Astrocyte (in vitro differentiated cells and primary cell): Measurements from ENCODE around the gene SPRED2. TPM values are rescaled to one million over a fixed set of nuclear protein-coding genes. Genes with fewer than 3 reads are reported as not detected.

ENCODE experiments used
- DNase-seq: peaks from one replicate; pipeline ENCODE4 v3.0.0-alpha.2; 2010; ENCODE audit warnings: low read depth
- FAIRE-seq: peaks from 2 replicates; lab custom pipeline; 2011; peaks lifted over from hg19 to GRCh38; lab: Jason Lieb, UNC
- H2AFZ ChIP-seq: 2 replicates; pipeline ENCODE4 v1.6.0; 2012; ENCODE audit warnings: low read depth, low read length, inconsistent platforms
- H3K27ac ChIP-seq: 2 replicates; pipeline ENCODE4 v1.5.1; 2011; ENCODE audit warnings: low read depth, low read length, inconsistent platforms
- H3K27me3 ChIP-seq: 2 replicates; pipeline ENCODE4 v1.6.0; 2011; ENCODE audit warnings: low read length, inconsistent platforms; ENCODE audit not compliant: insufficient read depth
- H3K36me3 ChIP-seq: 2 replicates; pipeline ENCODE4 v1.5.1; 2011; ENCODE audit warnings: low read length, inconsistent platforms; ENCODE audit not compliant: insufficient read depth
- H3K4me1 ChIP-seq: 2 replicates; pipeline ENCODE4 v1.5.1; 2011; ENCODE audit warnings: low read length, inconsistent platforms; ENCODE audit not compliant: insufficient read depth
- H3K4me2 ChIP-seq: 2 replicates; pipeline ENCODE4 v1.6.0; 2012; ENCODE audit warnings: low read length, inconsistent platforms
- H3K4me3 ChIP-seq: 2 replicates; pipeline ENCODE4 v1.5.1; 2011; ENCODE audit warnings: low read depth, mild to moderate bottlenecking, low read length, inconsistent platforms; ENCODE audit not compliant: insufficient read depth
- H3K79me2 ChIP-seq: 2 replicates; pipeline ENCODE4 v1.6.0; 2012; ENCODE audit warnings: mild to moderate bottlenecking, low read length, inconsistent platforms; ENCODE audit not compliant: insufficient read depth
- H3K9ac ChIP-seq: 2 replicates; pipeline ENCODE4 v1.6.0; 2012; ENCODE audit warnings: mild to moderate bottlenecking, low read length, inconsistent platforms
- H3K9me3 ChIP-seq: 2 replicates; pipeline ENCODE4 v1.5.1; 2012; ENCODE audit warnings: low read depth, mild to moderate bottlenecking, low read length, inconsistent platforms; ENCODE audit not compliant: insufficient read depth
- H4K20me1 ChIP-seq: 2 replicates; pipeline ENCODE4 v1.6.0; 2012; ENCODE audit warnings: low read length, inconsistent platforms; ENCODE audit not compliant: insufficient read depth
- H3K27ac Mint-ChIP-seq: one replicate; pipeline ENCODE4 v1.8.0; 2021; ENCODE audit warnings: mild to moderate bottlenecking, mixed read lengths; ENCODE audit not compliant: unreplicated experiment
- H3K27me3 Mint-ChIP-seq: one replicate; pipeline ENCODE4 v1.8.0; 2021; ENCODE audit warnings: low read depth, mixed read lengths; ENCODE audit not compliant: unreplicated experiment
- H3K36me3 Mint-ChIP-seq: one replicate; pipeline ENCODE4 v1.8.0; 2021; ENCODE audit warnings: low read depth, mixed read lengths; ENCODE audit not compliant: unreplicated experiment
- H3K4me1 Mint-ChIP-seq: one replicate; pipeline ENCODE4 v1.8.0; 2021; ENCODE audit warnings: low read depth, mixed read lengths; ENCODE audit not compliant: unreplicated experiment
- H3K4me3 Mint-ChIP-seq: one replicate; pipeline ENCODE4 v1.8.0; 2021; ENCODE audit warnings: mild to moderate bottlenecking, moderate library complexity, mixed read lengths; ENCODE audit not compliant: unreplicated experiment
- H3K9me3 Mint-ChIP-seq: one replicate; pipeline ENCODE4 v1.8.0; 2021; ENCODE audit warnings: mild to moderate bottlenecking, mixed read lengths; ENCODE audit not compliant: unreplicated experiment
- EZH2 ChIP-seq: IDR thresholded peaks from 2 replicates; pipeline ENCODE4 v1.6.1; 2012; ENCODE audit warnings: mild to moderate bottlenecking, low read length, inconsistent platforms; ENCODE audit not compliant: insufficient read depth
- total RNA-seq: library from RNA; stranded (reverse); gene quantifications from 2 replicates; pipeline ENCODE4 v1.2.1, GENCODE V29; 2021
- TF ChIP-seq, protein P1 (sequence below): IDR thresholded peaks from 2 replicates; pipeline ENCODE4 v1.5.1; 2011; ENCODE audit warnings: low read depth, mild to moderate bottlenecking, inconsistent platforms, low read length, moderate library complexity; ENCODE audit not compliant: insufficient read depth

Gene SPRED2
- total RNA-seq, 1 donor from 2014 or later = 47.3 TPM

DNA sequence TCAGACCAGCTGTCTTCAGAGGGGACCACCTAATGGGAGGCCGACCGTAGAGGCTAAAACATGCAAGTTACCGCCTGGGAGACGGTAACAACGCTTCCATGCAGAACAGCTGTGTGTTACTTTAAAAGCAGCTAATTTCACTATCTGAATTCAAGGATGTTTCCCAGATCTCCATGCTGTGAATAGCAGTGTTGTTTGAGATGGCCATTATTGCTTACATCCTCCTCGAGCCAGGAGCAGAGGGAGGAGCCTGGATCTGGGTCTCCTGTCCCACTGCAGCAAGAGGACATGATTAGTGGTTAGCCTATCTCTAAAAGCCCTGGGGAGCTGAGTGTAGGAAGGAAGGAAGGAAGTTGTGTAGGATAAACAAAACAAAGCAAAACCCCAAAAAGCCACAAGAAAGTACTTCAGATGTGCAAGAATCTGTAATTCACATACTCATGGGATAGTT lies 153.8 kb downstream of the SPRED2 start:
- Mint-ChIP-seq H3K36me3 (peaks cover 16% of the 10 kb centered on the region), H3K27ac (peak overlapping the region; percentile 27), H3K4me1 (peaks cover 37% of the 10 kb centered on the region), H3K27me3 (no peaks in the 10 kb centered on the region), H3K4me3 (no peak overlapping the region), H3K9me3 (no peaks in the 10 kb centered on the region)
- Histone ChIP-seq H3K9ac (no peak overlapping the region), H3K36me3 (no peaks in the 10 kb centered on the region), H3K27me3 (no peaks in the 10 kb centered on the region), H3K9me3 (no peaks in the 10 kb centered on the region), H3K27ac (no peak overlapping the region), H3K4me2 (peak overlapping the region; percentile 35), H3K79me2 (no peaks in the 10 kb centered on the region), H3K4me1 (peaks cover 28% of the 10 kb centered on the region), H4K20me1 (peaks cover 4% of the 10 kb centered on the region), H2AFZ (no peak overlapping the region), H3K4me3 (no peak overlapping the region)
- no peak for FAIRE-seq
- peak; percentile 71 for DNase-seq
- TF ChIP-seq, protein P1, sequence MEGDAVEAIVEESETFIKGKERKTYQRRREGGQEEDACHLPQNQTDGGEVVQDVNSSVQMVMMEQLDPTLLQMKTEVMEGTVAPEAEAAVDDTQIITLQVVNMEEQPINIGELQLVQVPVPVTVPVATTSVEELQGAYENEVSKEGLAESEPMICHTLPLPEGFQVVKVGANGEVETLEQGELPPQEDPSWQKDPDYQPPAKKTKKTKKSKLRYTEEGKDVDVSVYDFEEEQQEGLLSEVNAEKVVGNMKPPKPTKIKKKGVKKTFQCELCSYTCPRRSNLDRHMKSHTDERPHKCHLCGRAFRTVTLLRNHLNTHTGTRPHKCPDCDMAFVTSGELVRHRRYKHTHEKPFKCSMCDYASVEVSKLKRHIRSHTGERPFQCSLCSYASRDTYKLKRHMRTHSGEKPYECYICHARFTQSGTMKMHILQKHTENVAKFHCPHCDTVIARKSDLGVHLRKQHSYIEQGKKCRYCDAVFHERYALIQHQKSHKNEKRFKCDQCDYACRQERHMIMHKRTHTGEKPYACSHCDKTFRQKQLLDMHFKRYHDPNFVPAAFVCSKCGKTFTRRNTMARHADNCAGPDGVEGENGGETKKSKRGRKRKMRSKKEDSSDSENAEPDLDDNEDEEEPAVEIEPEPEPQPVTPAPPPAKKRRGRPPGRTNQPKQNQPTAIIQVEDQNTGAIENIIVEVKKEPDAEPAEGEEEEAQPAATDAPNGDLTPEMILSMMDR = no peak
- TF ChIP-seq EZH2 = no peak

DNA sequence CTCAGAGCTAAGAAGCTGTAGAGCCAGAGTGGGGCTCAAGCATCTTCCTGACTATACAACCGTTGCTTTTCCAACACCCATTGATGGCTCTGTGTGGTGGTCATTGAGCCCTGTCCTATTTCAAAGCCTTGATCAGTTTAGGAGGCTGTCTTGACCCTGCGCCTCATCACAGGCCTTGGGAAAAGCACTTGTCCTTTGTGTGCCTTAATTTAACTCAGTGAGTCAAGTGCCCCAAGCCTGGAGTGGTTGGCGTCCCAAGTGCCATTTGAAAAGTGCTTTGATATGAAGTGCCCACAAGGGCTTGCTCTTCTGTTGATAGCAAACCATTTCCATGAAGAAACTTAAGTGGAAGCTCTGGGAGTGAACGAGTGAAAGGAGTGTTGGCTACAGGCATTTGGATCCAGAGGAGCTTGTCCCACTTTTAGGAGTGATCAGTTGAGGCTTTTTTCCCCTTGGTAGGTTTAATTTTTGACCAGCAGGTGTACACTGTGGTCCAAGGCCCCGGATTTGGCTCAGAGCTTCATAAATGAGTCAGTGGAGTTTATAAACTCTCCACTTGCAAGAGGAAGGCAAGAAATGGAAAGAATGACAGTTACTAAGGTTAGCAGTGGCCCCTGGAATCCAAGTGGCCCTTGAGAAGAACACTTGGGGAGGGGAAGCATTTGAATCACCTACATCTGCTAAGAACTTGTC lies 154.5 kb downstream of the SPRED2 start:
- Mint-ChIP-seq H3K9me3 (no peaks in the 10 kb centered on the region), H3K27me3 (no peaks in the 10 kb centered on the region), H3K4me1 (peaks cover 35% of the 10 kb centered on the region), H3K4me3 (no peak overlapping the region), H3K27ac (no peak overlapping the region), H3K36me3 (peaks cover 17% of the 10 kb centered on the region)
- DNase-seq (peak; percentile 52), FAIRE-seq (no peak)
- Histone ChIP-seq H3K27ac (no peak overlapping the region), H3K9me3 (no peaks in the 10 kb centered on the region), H3K36me3 (peaks cover 1% of the 10 kb centered on the region), H3K79me2 (no peaks in the 10 kb centered on the region), H4K20me1 (peaks cover 6% of the 10 kb centered on the region), H3K4me2 (peak overlapping the region; percentile 35), H3K4me1 (peaks cover 28% of the 10 kb centered on the region), H3K27me3 (no peaks in the 10 kb centered on the region), H3K9ac (no peak overlapping the region), H3K4me3 (no peak overlapping the region), H2AFZ (no peak overlapping the region)
- TF ChIP-seq, protein P1 = peak; percentile 10
- TF ChIP-seq EZH2 = no peak

DNA sequence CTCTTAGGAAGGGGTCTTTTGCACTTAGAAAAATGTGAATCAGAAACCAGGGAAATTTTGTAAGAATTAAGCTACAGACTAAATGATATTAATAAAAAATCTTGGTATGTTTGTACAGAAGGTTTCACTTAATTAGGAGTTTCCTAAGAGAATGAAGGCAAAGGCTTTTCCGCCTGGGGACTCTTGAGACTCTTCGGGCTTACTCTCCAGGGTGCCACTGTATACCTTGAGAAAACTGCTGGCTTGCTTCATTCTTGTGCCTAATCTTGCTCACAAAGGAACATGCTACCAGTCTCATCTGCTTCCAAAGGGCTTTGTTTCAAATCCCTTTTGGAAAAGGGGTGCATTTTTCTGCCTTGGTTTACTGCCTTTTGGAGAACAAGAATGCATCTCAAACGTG lies 155.3 kb downstream of the SPRED2 start:
- H3K9ac ChIP-seq = no peak overlapping the region
- Mint-ChIP-seq H3K27me3 (no peaks in the 10 kb centered on the region), H3K27ac (no peak overlapping the region)

More for the DNA sequence above, 155.3 kb downstream of the SPRED2 start:
- H3K4me1 ChIP-seq = peaks cover 28% of the 10 kb centered on the region
- H3K9me3 ChIP-seq = no peaks in the 10 kb centered on the region
- no peaks in the 10 kb centered on the region for H3K27me3 ChIP-seq
- H4K20me1 ChIP-seq = peaks cover 9% of the 10 kb centered on the region
- peak overlapping the region; percentile 28 for H3K4me2 ChIP-seq
- no peak overlapping the region for H3K4me3 ChIP-seq
- H2AFZ ChIP-seq = no peak overlapping the region
- peaks cover 28% of the 10 kb centered on the region for H3K4me1 Mint-ChIP-seq
- H3K4me3 Mint-ChIP-seq = no peak overlapping the region
- TF ChIP-seq, protein P1 = no peak
- no peak for TF ChIP-seq EZH2
- H3K36me3 ChIP-seq = peaks cover 9% of the 10 kb centered on the region
- H3K27ac ChIP-seq = no peak overlapping the region
- FAIRE-seq (no peak), DNase-seq (no peak)
- no peaks in the 10 kb centered on the region for H3K79me2 ChIP-seq
- H3K36me3 Mint-ChIP-seq = peaks cover 23% of the 10 kb centered on the region
- no peaks in the 10 kb centered on the region for H3K9me3 Mint-ChIP-seq
